ENCODE data around the gene RB1.

DNA sequence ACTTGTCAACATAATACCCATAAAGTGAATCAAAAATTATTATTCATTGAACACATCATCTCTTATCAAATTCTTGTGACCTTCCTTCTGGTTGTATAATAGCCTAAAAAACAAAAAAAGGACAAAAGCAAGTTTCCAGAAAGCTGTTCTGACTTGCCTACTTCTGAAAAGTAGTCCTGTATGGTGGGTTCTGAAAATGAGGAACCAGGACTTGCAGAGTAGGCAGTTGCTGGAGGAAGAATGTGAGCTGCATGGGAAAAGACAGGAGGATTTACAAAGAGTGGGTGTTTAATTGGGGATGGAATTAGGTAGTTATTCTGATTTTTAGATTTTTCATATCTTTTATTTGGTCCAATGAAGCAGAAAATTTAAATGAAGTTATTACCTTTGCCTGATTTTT, 172.7 kb downstream of the RB1 start:
- TF ChIP-seq SIN3A (IDR thresholded peaks at IDR 0.05; ENCODE audit: borderline replicate concordance, insufficient read depth, low read length): no peak
- no peak for TF ChIP-seq POLR2AphosphoS5 (IDR thresholded peaks at IDR 0.05; ENCODE audit: low read depth, low read length)
- TF ChIP-seq TAF1 (IDR thresholded peaks at IDR 0.05; ENCODE audit: borderline replicate concordance, insufficient read depth, low read length): no peak
- TF ChIP-seq FOXP2 (optimal IDR thresholded peaks at IDR 0.05; ENCODE audit: borderline replicate concordance, extremely low read depth, extremely low read length, insufficient read depth): no peak
- TF ChIP-seq, protein P1, sequence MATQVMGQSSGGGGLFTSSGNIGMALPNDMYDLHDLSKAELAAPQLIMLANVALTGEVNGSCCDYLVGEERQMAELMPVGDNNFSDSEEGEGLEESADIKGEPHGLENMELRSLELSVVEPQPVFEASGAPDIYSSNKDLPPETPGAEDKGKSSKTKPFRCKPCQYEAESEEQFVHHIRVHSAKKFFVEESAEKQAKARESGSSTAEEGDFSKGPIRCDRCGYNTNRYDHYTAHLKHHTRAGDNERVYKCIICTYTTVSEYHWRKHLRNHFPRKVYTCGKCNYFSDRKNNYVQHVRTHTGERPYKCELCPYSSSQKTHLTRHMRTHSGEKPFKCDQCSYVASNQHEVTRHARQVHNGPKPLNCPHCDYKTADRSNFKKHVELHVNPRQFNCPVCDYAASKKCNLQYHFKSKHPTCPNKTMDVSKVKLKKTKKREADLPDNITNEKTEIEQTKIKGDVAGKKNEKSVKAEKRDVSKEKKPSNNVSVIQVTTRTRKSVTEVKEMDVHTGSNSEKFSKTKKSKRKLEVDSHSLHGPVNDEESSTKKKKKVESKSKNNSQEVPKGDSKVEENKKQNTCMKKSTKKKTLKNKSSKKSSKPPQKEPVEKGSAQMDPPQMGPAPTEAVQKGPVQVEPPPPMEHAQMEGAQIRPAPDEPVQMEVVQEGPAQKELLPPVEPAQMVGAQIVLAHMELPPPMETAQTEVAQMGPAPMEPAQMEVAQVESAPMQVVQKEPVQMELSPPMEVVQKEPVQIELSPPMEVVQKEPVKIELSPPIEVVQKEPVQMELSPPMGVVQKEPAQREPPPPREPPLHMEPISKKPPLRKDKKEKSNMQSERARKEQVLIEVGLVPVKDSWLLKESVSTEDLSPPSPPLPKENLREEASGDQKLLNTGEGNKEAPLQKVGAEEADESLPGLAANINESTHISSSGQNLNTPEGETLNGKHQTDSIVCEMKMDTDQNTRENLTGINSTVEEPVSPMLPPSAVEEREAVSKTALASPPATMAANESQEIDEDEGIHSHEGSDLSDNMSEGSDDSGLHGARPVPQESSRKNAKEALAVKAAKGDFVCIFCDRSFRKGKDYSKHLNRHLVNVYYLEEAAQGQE (IDR thresholded peaks at IDR 0.05; ENCODE audit: insufficient read depth in 1 of 2, low read depth in 2 of 2, low read length in 2 of 2): no peak

Data from PFSK-1 (cell line).